GM19328 (cell line): ENCODE measurements around the gene KCNH3.

ENCODE experiments used
- ATAC-seq: cut with Tn5 transposase; IDR thresholded peaks from one replicate; pipeline ENCODE4 v1.9.1; 2021; ENCODE audit warnings: mild to moderate bottlenecking, moderate library complexity; ENCODE audit not compliant: unreplicated experiment

Gene KCNH3

GRCh38 chr12:49543914-49544815 lies 5.3 kb downstream of the KCNH3 start:
- no peak for ATAC-seq

DNA sequence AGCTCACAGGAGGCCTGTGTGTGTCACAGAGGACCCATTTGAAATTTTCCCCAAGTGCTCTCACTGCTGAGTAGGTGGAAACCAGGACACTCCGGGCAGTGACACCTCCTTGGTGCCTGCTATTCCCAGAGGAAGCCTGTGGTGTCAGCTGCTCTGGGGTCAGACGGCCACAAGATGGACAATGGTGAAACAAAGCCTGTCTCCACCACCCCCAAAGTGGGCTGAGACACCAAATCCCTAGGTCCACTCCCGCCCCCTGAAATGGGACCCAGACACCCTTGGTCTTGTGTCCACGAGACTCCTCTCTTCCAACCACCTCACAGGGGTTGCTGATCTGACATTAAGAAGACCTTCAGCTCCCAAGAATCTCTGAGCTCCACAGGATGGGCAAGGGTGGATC lies 7.0 kb downstream of the KCNH3 start:
- ATAC-seq, result no peak

DNA sequence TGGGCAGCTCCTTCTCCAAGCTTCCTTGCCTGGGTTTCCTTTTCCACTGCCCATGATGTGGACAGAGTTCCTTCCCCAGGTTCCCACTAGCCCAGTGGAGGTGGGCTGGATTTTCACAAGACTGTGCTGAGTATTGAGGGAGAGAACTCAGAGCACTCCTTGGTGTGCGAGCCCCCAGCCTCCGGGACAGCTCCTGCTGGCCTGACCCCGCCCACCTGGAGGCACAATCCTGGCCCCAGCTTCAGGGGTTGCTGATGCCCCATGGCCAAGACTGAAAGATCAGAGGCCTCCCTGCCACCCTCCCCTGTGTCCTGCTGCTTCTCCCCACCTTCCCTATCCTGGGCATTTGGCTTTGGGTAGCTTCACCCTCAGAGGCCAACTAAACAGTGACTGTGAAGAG lies 7.7 kb downstream of the KCNH3 start:
- ATAC-seq, result no peak

- ATAC-seq, result no peak
Measured at GRCh38 chr12:49547090-49547690, 8.4 kb downstream of the KCNH3 start.

GRCh38 chr12:49548481-49548821 lies 9.6 kb downstream of the KCNH3 start:
- no peak for ATAC-seq

- ATAC-seq, result no peak
Measured at GRCh38 chr12:49548822-49549648, 10.2 kb downstream of the KCNH3 start.

DNA sequence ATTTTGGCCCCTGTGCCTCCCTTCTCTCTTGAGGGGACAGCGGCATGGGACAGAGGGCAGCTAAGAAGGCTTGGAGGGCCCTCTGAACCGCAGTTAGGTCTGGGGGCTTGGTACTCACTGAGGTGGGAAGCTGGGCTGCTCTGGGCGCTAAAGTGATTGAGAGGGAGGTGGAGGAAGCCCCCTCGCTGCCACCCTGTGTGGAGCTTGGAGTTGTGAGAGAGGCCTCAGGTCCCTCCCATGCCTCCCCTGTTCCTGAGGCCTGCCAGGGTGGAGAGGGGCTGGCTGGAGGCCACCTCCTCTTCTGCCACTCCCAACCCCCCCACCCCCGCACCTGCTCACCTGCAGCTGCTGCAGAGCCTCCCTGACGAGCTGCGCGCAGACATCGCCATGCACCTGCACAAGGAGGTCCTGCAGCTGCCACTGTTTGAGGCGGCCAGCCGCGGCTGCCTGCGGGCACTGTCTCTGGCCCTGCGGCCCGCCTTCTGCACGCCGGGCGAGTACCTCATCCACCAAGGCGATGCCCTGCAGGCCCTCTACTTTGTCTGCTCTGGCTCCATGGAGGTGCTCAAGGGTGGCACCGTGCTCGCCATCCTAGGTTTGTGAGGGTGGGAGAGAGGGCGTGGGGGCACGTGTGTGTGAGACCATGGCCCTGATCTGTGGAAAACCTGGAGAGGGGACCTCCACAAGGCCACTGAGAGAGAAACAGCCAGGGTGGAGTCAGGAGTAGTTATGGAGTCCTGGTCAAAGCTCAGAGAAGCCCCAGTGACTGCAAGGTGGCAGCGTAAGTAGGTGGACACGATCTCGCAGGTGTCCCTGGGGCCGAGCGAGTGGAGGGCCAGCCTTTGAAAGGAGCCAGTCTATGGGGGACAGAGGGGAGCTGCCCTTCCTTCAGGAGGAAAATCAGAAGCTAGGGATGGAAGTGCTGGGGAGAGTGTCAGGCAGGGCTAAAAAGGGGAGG lies 11.2 kb downstream of the KCNH3 start:
- no peak for ATAC-seq

DNA sequence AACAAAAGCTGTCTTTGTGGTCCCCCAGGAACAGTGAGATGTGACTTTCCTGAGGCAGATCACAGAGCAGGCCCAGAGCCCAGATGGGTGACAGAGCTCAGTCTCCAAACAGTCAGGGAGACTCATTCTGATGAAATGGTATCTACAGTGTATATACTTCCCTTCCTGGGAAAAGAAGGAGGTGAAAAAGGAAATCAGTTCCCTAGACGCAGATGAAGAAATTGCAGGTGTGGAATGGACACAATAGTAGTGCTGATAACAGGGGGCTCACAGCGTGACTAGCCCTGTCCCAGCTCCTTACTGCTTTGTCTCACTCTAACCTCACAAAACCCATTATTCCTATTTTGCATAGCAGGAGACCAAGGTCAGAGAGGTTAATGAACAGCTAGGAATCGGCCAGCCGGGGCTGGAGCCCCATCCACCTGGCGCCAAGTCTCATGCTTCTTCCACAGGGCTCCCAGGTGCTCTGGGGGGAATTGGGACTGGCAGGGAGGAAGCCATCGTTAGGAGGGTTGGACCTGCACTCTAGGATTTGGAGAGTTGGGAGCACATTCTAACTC lies 11.9 kb downstream of the KCNH3 start:
- ATAC-seq, result no peak

DNA sequence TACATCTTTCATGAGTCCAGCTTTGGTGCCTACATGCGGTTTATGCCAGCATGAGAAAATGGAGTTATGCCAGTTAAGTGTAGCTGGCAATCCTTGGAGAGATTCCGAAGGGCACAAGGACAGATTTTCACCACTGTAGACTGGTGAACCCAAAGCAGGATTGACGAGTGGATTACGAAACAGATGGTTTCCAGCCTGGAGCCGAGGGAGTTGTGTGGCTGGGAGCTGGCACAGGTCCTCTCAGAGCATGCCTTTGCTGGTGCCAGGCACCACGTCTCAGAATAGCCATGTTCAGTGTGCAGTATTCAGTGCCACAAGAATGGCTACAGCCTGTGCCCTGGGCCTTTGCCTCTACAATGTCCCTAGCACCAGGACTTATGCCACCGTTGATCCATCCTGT lies 13.2 kb downstream of the KCNH3 start:
- no peak for ATAC-seq

- no peak for ATAC-seq
Measured at GRCh38 chr12:49552425-49552824, 13.6 kb downstream of the KCNH3 start.

DNA sequence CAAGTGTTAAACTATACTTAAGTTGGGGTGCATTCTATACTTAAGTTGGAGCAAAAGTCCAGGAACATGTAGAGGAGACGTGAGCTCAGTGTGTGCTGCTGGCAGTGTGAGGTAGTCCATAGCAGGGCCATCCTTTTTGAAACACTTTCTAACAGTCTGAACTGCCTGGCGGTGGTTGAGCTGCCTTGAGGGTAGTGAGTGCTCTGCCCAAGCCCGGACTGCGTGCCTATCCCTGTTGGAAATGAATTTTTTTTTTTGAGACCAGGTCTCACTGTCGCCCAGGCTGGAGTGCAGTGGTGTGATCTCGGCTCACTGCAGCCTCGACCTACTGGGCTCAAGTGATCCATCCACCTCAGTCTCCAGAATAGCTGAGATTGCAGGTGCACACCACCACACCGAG lies 14.1 kb downstream of the KCNH3 start:
- ATAC-seq, result no peak

GRCh38 chr12:49553512-49554088 lies 14.8 kb downstream of the KCNH3 start:
- ATAC-seq, result no peak

GRCh38 chr12:49554266-49554665 lies 15.4 kb downstream of the KCNH3 start:
- ATAC-seq, result no peak

DNA sequence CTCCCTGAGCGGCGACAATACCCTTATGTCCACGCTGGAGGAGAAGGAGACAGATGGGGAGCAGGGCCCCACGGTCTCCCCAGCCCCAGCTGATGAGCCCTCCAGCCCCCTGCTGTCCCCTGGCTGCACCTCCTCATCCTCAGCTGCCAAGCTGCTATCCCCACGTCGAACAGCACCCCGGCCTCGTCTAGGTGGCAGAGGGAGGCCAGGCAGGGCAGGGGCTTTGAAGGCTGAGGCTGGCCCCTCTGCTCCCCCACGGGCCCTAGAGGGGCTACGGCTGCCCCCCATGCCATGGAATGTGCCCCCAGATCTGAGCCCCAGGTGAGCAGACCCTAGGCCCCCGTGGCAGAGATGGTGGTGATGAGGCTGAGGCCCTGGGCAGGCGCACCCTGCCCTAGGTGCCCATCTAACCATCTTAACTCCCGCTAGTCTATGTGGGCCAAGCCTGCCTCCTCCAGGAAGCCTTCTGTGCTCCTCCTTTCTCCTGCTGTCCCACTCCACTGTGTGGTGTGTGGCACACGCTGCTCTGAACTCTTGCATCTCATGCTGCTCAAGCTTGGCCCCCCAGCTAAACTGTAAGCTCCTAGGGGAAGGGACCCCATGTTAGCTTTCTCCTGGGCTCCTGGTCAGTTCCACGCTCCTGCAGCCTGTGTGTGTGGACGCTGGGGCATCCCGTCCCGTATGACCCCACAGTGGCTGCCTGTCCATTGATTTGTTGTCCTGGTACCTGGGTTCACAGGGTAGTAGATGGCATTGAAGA lies 17.0 kb downstream of the KCNH3 start:
- ATAC-seq, result no peak

DNA sequence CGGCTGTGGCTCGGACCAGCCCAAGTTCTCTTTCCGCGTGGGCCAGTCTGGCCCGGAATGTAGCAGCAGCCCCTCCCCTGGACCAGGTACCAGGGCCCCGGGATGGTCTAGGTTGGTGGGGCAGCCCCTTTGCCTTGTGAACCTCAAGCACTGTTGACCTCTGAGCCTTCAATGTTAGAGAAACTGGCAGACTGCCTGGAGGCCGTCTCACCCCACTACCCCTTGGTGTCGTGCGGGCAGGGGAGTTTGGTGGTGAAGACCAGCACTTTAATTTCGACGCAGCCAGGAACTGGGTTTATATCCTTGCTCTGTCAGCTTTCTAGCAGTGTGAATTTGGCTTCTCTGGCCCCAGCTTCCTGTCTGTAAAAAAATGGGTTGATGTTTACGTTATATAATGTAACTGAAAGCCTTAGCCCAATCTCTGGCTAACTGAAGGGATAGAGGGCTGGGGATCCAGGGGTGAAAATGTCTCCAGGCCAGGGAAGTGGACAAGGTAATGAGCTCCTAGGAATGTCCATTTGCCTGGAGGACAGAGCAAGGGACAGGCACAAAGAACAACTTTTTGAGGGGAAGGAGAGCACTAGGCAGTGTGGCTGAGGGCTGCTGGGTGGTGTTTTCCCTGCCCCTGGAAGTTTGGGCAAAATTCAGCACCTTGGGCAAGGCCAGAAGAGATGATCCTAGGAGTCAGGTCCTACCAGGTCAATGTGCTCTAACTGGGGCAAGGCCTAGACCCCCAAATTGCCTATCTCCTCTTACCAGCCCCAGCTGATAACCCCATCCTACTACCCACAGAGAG lies 17.8 kb downstream of the KCNH3 start:
- no peak for ATAC-seq

GRCh38 chr12:49557187-49557916 lies 18.5 kb downstream of the KCNH3 start:
- ATAC-seq, result no peak

GRCh38 chr12:49557917-49558215 lies 19.0 kb downstream of the KCNH3 start:
- no peak for ATAC-seq

- no peak for ATAC-seq
Measured at GRCh38 chr12:49558526-49558925, 19.7 kb downstream of the KCNH3 start.
